HG02610 (cell line): ENCODE measurements around the gene RETREG1.
"Not testable (repeated sequence)": the region's sequence is repeated elsewhere in the genome, so short reads cannot be mapped to it uniquely, and the experiment has no call there.

Experiments used
- ATAC-seq: cut with Tn5 transposase; IDR thresholded peaks from one replicate; pipeline ENCODE4 v1.9.1; 2021; ENCODE audit warnings: mild to moderate bottlenecking, moderate library complexity; ENCODE audit not compliant: unreplicated experiment

RETREG1 gene

GRCh38 chr5:16492398-16493140 is 124.2 kb downstream of the RETREG1 start:
- ATAC-seq: no peak

GRCh38 chr5:16490911-16491310 is 125.9 kb downstream of the RETREG1 start:
- no peak for ATAC-seq

GRCh38 chr5:16489322-16489791 is 127.4 kb downstream of the RETREG1 start:
- ATAC-seq: no peak

GRCh38 chr5:16487456-16487855 is 129.3 kb downstream of the RETREG1 start:
- ATAC-seq: no peak

- no peak for ATAC-seq
Measured at GRCh38 chr5:16486711-16487111, 130.1 kb downstream of the RETREG1 start.

GRCh38 chr5:16485656-16486055 is 131.1 kb downstream of the RETREG1 start:
- ATAC-seq: no peak

- no peak for ATAC-seq
Measured at GRCh38 chr5:16484081-16484480, 132.7 kb downstream of the RETREG1 start.

- ATAC-seq: no peak
Measured at GRCh38 chr5:16483361-16483760, 133.4 kb downstream of the RETREG1 start.

GRCh38 chr5:16482891-16483290 is 133.9 kb downstream of the RETREG1 start:
- no peak for ATAC-seq

GRCh38 chr5:16480821-16481538 is 135.8 kb downstream of the RETREG1 start:
- ATAC-seq: no peak

GRCh38 chr5:16480144-16480543 is 136.7 kb downstream of the RETREG1 start:
- ATAC-seq: no peak

GRCh38 chr5:16477541-16477940 is 139.3 kb downstream of the RETREG1 start:
- no peak for ATAC-seq

- not testable (repeated sequence) for ATAC-seq
Measured at GRCh38 chr5:16476417-16476816, 140.4 kb downstream of the RETREG1 start.

GRCh38 chr5:16471387-16471786 is 145.4 kb downstream of the RETREG1 start:
- no peak for ATAC-seq

GRCh38 chr5:16467363-16468219 is 149.2 kb downstream of the RETREG1 start:
- peak; percentile 91 for ATAC-seq

- peak; percentile 74 for ATAC-seq
Measured at GRCh38 chr5:16465544-16466432, 151.0 kb downstream of the RETREG1 start, which contains the start of gene ZNF622. TSS of gene ZNF622 (minus strand) at chr5:16465800. CDS start at chr5:16465665, 135 bp downstream.

GRCh38 chr5:16464664-16465543 is 151.9 kb downstream of the RETREG1 start:
- ATAC-seq: no peak

- no peak for ATAC-seq
Measured at GRCh38 chr5:16464231-16464630, 152.6 kb downstream of the RETREG1 start.

GRCh38 chr5:16461782-16462181 is 155.0 kb downstream of the RETREG1 start:
- ATAC-seq: no peak
